CD8-positive, alpha-beta memory T cell (primary cell): ENCODE data around the gene SRSF6. TPM values are rescaled to one million over a fixed set of nuclear protein-coding genes. Genes with fewer than 3 reads are reported as not detected.
"Not testable (repeated sequence)": the region's sequence is repeated elsewhere in the genome, so short reads cannot be mapped to it uniquely, and the experiment has no call there.

Experiments
- CTCF ChIA-PET: fragments of 350-600 bp; sonication (Branson Sonifier 250); formaldehyde crosslinking; loops from one replicate; lab custom pipeline; 2021; ENCODE audit warnings: antibody characterized with exemption; lab: Charles Lee
- POLR2A ChIA-PET: fragments of 350-600 bp; sonication (Branson Sonifier 250); formaldehyde crosslinking; loops from one replicate; lab custom pipeline; 2021; ENCODE audit warnings: antibody characterized with exemption; lab: Charles Lee
- DNase-seq, 5 donors: peaks; one replicate each; pipeline versions ENCODE4 v3.0.0 to v3.0.0-alpha.2; 2020 to 2022; ENCODE audit warnings: mixed read lengths in 1 of 5
- H3K27ac ChIP-seq: one replicate; pipeline ENCODE4 v1.7.0; 2013; ENCODE audit warnings: low read depth, mild to moderate bottlenecking, low read length, moderate library complexity
- H3K27me3 ChIP-seq: 2 replicates; pipeline ENCODE4 v1.7.0; 2013; ENCODE audit warnings: low read length, mild to moderate bottlenecking; ENCODE audit not compliant: insufficient read depth, poor library complexity, severe bottlenecking
- H3K36me3 ChIP-seq: 2 replicates; pipeline ENCODE4 v1.7.0; 2013; ENCODE audit warnings: mild to moderate bottlenecking, low read length, moderate library complexity; ENCODE audit not compliant: insufficient read depth
- H3K4me1 ChIP-seq: 2 replicates; pipeline ENCODE4 v1.7.0; 2013; ENCODE audit warnings: mild to moderate bottlenecking, low read length, moderate library complexity; ENCODE audit not compliant: insufficient read depth
- H3K4me3 ChIP-seq: 2 replicates; pipeline ENCODE4 v1.7.0; 2013; ENCODE audit warnings: mild to moderate bottlenecking, low read length
- H3K9me3 ChIP-seq: 2 replicates; pipeline ENCODE4 v1.7.0; 2013; ENCODE audit warnings: mild to moderate bottlenecking, low read length
- H3K27ac Mint-ChIP-seq, 8 donors: one replicate each; pipeline ENCODE4 v1.8.0; 2020 to 2021; ENCODE audit warnings: mixed read lengths in 8 of 8, mild to moderate bottlenecking in 6 of 8, inconsistent platforms in 3 of 8, moderate library complexity in 3 of 8
- H3K27me3 Mint-ChIP-seq, 2 donors: one replicate each; pipeline ENCODE4 v1.8.0; 2020 to 2021; ENCODE audit warnings: mixed read lengths in 2 of 2, mild to moderate bottlenecking in 1 of 2, moderate library complexity in 1 of 2
- H3K36me3 Mint-ChIP-seq, 3 donors: one replicate each; pipeline ENCODE4 v1.8.0; 2020 to 2021; ENCODE audit warnings: mixed read lengths in 3 of 3, inconsistent platforms in 1 of 3, mild to moderate bottlenecking in 1 of 3
- H3K4me1 Mint-ChIP-seq, 3 donors: one replicate each; pipeline ENCODE4 v1.8.0; 2020 to 2021; ENCODE audit warnings: mixed read lengths in 3 of 3, inconsistent platforms in 1 of 3, mild to moderate bottlenecking in 1 of 3
- H3K4me3 Mint-ChIP-seq, 7 donors: one replicate each; pipeline ENCODE4 v1.8.0; 2020 to 2021; ENCODE audit warnings: mixed read lengths in 7 of 7, mild to moderate bottlenecking in 6 of 7, moderate library complexity in 4 of 7, inconsistent platforms in 2 of 7
- H3K9me3 Mint-ChIP-seq, 5 donors: one replicate each; pipeline ENCODE4 v1.8.0; 2020 to 2022; ENCODE audit warnings: mixed read lengths in 5 of 5, mild to moderate bottlenecking in 3 of 5, moderate library complexity in 2 of 5, inconsistent platforms in 1 of 5
- polyA plus RNA-seq: library from polyadenylated mRNA; unstranded; fragments of 300-500 nt; fragmentation: Illumina TruSeq; gene quantifications from one replicate; pipeline ENCODE4 v1.2.3, GENCODE V29; 2021
- total RNA-seq, 2 experiments: library from RNA; stranded (reverse); gene quantifications; one replicate each; pipeline ENCODE4 v1.2.3, GENCODE V29; 2021

SRSF6 gene
- total RNA-seq (100 to 1,000 TPM; 203 to 207 TPM), polyA plus RNA-seq (40.3 TPM)

GRCh38 chr20:43457640-43458421 is at the start of gene SRSF6:
Gene SRSF6, plus strand, starts transcription at chr20:43457896. Its CDS starts 138 bp downstream, at chr20:43458034.
- Mint-ChIP-seq H3K9me3 (no peaks in the 10 kb centered on the region), H3K27ac (peak within 1 kb of the TSS; percentile 93 to 100 (median 98)), H3K36me3 (peaks cover 15 to 52% (median 15%) of the 10 kb centered on the region in 3 donors), H3K4me1 (peaks cover 29 to 49% (median 46%) of the 10 kb centered on the region in 3 donors), H3K4me3 (peak within 1 kb of the TSS; percentile 90 to 99 (median 95)), H3K27me3 (peaks cover 17 to 19% of the 10 kb centered on the region in 2 donors)
- Histone ChIP-seq H3K4me3 (peak within 1 kb of the TSS; percentile 99), H3K4me1 (peaks cover 32% of the 10 kb centered on the region), H3K27me3 (no peaks in the 10 kb centered on the region), H3K9me3 (no peaks in the 10 kb centered on the region), H3K36me3 (peaks cover 36% of the 10 kb centered on the region), H3K27ac (peak within 1 kb of the TSS; percentile 99)
- peak; percentile 88 to 94 (median 90) for DNase-seq
- ChIA-PET POLR2A (interaction anchor here (1.1 to 2.4 kb wide), 3 partner anchors 14 to 133 kb away, joined by 4 to 23 read pairs (median 5); partner anchors contain the start of gene IFT52), CTCF (interaction anchor here (1.4 to 1.6 kb wide), 3 partner anchors 9 to 56 kb away, joined by 3 to 5 read pairs (median 4); no protein-coding TSS in a partner anchor)

- Histone ChIP-seq H3K27me3 (peaks cover 7% of the 10 kb centered on the region), H3K4me3 (no peak overlapping the region), H3K4me1 (no peaks in the 10 kb centered on the region), H3K9me3 (no peaks in the 10 kb centered on the region), H3K36me3 (no peaks in the 10 kb centered on the region), H3K27ac (no peak overlapping the region)
- no peak for DNase-seq
- Mint-ChIP-seq H3K36me3 (peaks cover 0 to 8% (median 0%) of the 10 kb centered on the region in 3 donors), H3K4me1 (no peaks in the 10 kb centered on the region), H3K27ac (no peak overlapping the region), H3K4me3 (no peak overlapping the region), H3K9me3 (peaks cover 0 to 22% (median 17%) of the 10 kb centered on the region in 5 donors), H3K27me3 (peaks cover 41 to 76% of the 10 kb centered on the region in 2 donors)
- ChIA-PET CTCF (interaction anchor here (1.0 kb wide), 1 partner anchor 10 kb away, joined by 3 read pairs; no protein-coding TSS in a partner anchor), POLR2A (no interaction called here)
Measured at GRCh38 chr20:43408848-43409576, 48.7 kb upstream of the SRSF6 start.

GRCh38 chr20:43409577-43409913 is 48.2 kb upstream of the SRSF6 start:
- POLR2A ChIA-PET = no interaction called here
- Histone ChIP-seq H3K27ac (no peak overlapping the region), H3K36me3 (no peaks in the 10 kb centered on the region), H3K27me3 (peaks cover 7% of the 10 kb centered on the region), H3K4me3 (no peak overlapping the region), H3K9me3 (no peaks in the 10 kb centered on the region), H3K4me1 (no peaks in the 10 kb centered on the region)
- H3K4me1 Mint-ChIP-seq = no peaks in the 10 kb centered on the region
- no peak for DNase-seq
- peaks cover 40 to 75% of the 10 kb centered on the region in 2 donors for H3K27me3 Mint-ChIP-seq
- peaks cover 0 to 22% (median 17%) of the 10 kb centered on the region in 5 donors for H3K9me3 Mint-ChIP-seq
- H3K27ac Mint-ChIP-seq = no peak overlapping the region
- no peak overlapping the region for H3K4me3 Mint-ChIP-seq
- peaks cover 0 to 8% (median 0%) of the 10 kb centered on the region in 3 donors for H3K36me3 Mint-ChIP-seq
- CTCF ChIA-PET = interaction anchor here (1.0 kb wide), 1 partner anchor 11 kb away, joined by 3 read pairs; no protein-coding TSS in a partner anchor

GRCh38 chr20:43415661-43416430 is 41.9 kb upstream of the SRSF6 start:
- ChIA-PET CTCF (no interaction called here), POLR2A (no interaction called here)
- H3K27me3 ChIP-seq = no peaks in the 10 kb centered on the region
- peaks cover 9% of the 10 kb centered on the region for H3K9me3 ChIP-seq
- Mint-ChIP-seq H3K4me3 (no peak overlapping the region), H3K4me1 (no peaks in the 10 kb centered on the region), H3K36me3 (peaks cover 0 to 11% (median 0%) of the 10 kb centered on the region in 3 donors), H3K27me3 (peaks cover 13 to 38% of the 10 kb centered on the region in 2 donors), H3K9me3 (peaks cover 23 to 35% (median 34%) of the 10 kb centered on the region in 5 donors), H3K27ac (no peak overlapping the region)
- H3K36me3 ChIP-seq = no peaks in the 10 kb centered on the region
- no peaks in the 10 kb centered on the region for H3K4me1 ChIP-seq
- no peak for DNase-seq
- no peak overlapping the region for H3K27ac ChIP-seq
- H3K4me3 ChIP-seq = no peak overlapping the region

GRCh38 chr20:43416591-43417228 is 41.0 kb upstream of the SRSF6 start:
- Histone ChIP-seq H3K27me3 (no peaks in the 10 kb centered on the region), H3K36me3 (no peaks in the 10 kb centered on the region), H3K9me3 (peaks cover 9% of the 10 kb centered on the region), H3K4me3 (no peak overlapping the region), H3K4me1 (no peaks in the 10 kb centered on the region), H3K27ac (no peak overlapping the region)
- Mint-ChIP-seq H3K27me3 (peaks cover 12 to 37% of the 10 kb centered on the region in 2 donors), H3K4me1 (no peaks in the 10 kb centered on the region), H3K36me3 (peaks cover 0 to 15% (median 0%) of the 10 kb centered on the region in 3 donors), H3K9me3 (peaks cover 27 to 40% (median 39%) of the 10 kb centered on the region in 5 donors), H3K27ac (peak overlapping the region in 1 of 8 donors; percentile 12), H3K4me3 (no peak overlapping the region)
- CTCF ChIA-PET = no interaction called here
- POLR2A ChIA-PET = no interaction called here
- no peak for DNase-seq

GRCh38 chr20:43420192-43420591 is 37.5 kb upstream of the SRSF6 start:
- no peaks in the 10 kb centered on the region for H3K4me1 Mint-ChIP-seq

GRCh38 chr20:43420913-43421312 is 36.8 kb upstream of the SRSF6 start:
- H3K27ac ChIP-seq, H3K27me3 ChIP-seq, DNase-seq, H3K36me3 ChIP-seq, H3K4me1 Mint-ChIP-seq, H3K4me1 ChIP-seq, H3K4me3 Mint-ChIP-seq, POLR2A ChIA-PET, H3K9me3 ChIP-seq, H3K4me3 ChIP-seq, CTCF ChIA-PET: not testable (repeated sequence)
- Mint-ChIP-seq H3K9me3 (peaks cover 27 to 40% (median 38%) of the 10 kb centered on the region in 5 donors), H3K27ac (peak overlapping the region in 1 of 8 donors; percentile 59), H3K36me3 (peaks cover 0 to 18% (median 0%) of the 10 kb centered on the region in 3 donors), H3K27me3 (peaks cover 5 to 28% of the 10 kb centered on the region in 2 donors)

More at GRCh38 chr20:43420192-43420591, 37.5 kb upstream of the SRSF6 start:
- Histone ChIP-seq H3K4me1 (no peaks in the 10 kb centered on the region), H3K27ac (no peak overlapping the region), H3K27me3 (no peaks in the 10 kb centered on the region), H3K4me3 (no peak overlapping the region), H3K9me3 (peaks cover 9% of the 10 kb centered on the region), H3K36me3 (no peaks in the 10 kb centered on the region)
- POLR2A ChIA-PET = no interaction called here
- H3K36me3 Mint-ChIP-seq = peaks cover 0 to 18% (median 0%) of the 10 kb centered on the region in 3 donors
- H3K27me3 Mint-ChIP-seq = peaks cover 2 to 34% of the 10 kb centered on the region in 2 donors
- DNase-seq = no peak
- CTCF ChIA-PET = no interaction called here
- no peak overlapping the region for H3K4me3 Mint-ChIP-seq
- H3K9me3 Mint-ChIP-seq = peaks cover 27 to 40% (median 39%) of the 10 kb centered on the region in 5 donors
- H3K27ac Mint-ChIP-seq = no peak overlapping the region
